SU-DHL-6 (cell line): ENCODE data around the gene ISX.

ENCODE experiments used
- EZH2phosphoT487 ChIP-seq: fragments of 200-600 bp; sonication (generic), shearing (Covaris generic); conservative IDR thresholded peaks from 2 replicates; pipeline ENCODE4 v1.6.1; 2018; ENCODE audit warnings: mild to moderate bottlenecking, antibody characterized with exemption, low read length, moderate library complexity, mixed read lengths
- TF ChIP-seq, protein P1 (sequence below): fragments of 200-600 bp; sonication (generic); IDR thresholded peaks from one replicate; pipeline ENCODE4 v1.5.1; 2017; ENCODE audit warnings: antibody characterized with exemption, mild to moderate bottlenecking, low read length, moderate library complexity; ENCODE audit not compliant: insufficient read depth, poor library complexity, severe bottlenecking

DNA sequence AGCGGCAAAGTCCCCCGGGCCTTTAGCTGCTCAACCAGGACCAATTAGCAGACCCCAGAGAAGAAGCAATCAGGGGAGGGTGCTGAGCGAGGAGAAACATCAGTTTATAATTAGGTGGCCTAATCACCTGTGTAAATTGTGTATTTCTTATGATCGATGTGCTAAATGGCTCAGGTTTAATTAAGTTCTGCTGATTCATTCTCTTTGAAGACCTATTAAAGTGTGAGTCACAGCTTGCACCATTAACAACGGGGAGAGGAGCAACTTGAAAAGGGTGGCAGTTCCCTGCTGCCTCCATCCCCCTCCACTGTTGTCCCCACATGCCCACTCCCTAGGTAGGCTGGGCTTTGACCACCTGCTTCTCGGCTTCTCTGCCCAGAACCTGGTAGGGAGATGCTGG, 10.7 kb downstream of the ISX start:
- TF ChIP-seq, protein P1, sequence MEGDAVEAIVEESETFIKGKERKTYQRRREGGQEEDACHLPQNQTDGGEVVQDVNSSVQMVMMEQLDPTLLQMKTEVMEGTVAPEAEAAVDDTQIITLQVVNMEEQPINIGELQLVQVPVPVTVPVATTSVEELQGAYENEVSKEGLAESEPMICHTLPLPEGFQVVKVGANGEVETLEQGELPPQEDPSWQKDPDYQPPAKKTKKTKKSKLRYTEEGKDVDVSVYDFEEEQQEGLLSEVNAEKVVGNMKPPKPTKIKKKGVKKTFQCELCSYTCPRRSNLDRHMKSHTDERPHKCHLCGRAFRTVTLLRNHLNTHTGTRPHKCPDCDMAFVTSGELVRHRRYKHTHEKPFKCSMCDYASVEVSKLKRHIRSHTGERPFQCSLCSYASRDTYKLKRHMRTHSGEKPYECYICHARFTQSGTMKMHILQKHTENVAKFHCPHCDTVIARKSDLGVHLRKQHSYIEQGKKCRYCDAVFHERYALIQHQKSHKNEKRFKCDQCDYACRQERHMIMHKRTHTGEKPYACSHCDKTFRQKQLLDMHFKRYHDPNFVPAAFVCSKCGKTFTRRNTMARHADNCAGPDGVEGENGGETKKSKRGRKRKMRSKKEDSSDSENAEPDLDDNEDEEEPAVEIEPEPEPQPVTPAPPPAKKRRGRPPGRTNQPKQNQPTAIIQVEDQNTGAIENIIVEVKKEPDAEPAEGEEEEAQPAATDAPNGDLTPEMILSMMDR = no peak
- TF ChIP-seq EZH2phosphoT487 = no peak
